Large intestine (tissue), 3 donors: ENCODE data around the gene CSN2. TPM values are rescaled to one million over a fixed set of nuclear protein-coding genes. Genes with fewer than 3 reads are reported as not detected.
"Not testable (repeated sequence)": the region's sequence is repeated elsewhere in the genome, so short reads cannot be mapped to it uniquely, and the experiment has no call there.

Source experiments
- DNase-seq, 2 donors: peaks; one replicate each; pipeline versions ENCODE4 v3.0.0 to v3.0.0-alpha.2; 2013
- H3K27ac ChIP-seq: one replicate; pipeline ENCODE4 v1.5.1; 2013; ENCODE audit warnings: low read length
- H3K27me3 ChIP-seq: 2 replicates; pipeline ENCODE4 v1.6.1; 2013; ENCODE audit warnings: low read length; ENCODE audit not compliant: control insufficient read depth, insufficient read depth
- H3K36me3 ChIP-seq: 2 replicates; pipeline ENCODE4 v1.6.1; 2013; ENCODE audit warnings: low read length; ENCODE audit not compliant: control insufficient read depth, insufficient read depth
- H3K4me1 ChIP-seq: one replicate; pipeline ENCODE4 v1.6.1; 2013; ENCODE audit warnings: low read length; ENCODE audit not compliant: control insufficient read depth, insufficient read depth
- H3K4me3 ChIP-seq: one replicate; pipeline ENCODE4 v1.5.1; 2013; ENCODE audit warnings: low read length
- H3K9me3 ChIP-seq: one replicate; pipeline ENCODE4 v1.6.1; 2013; ENCODE audit warnings: mild to moderate bottlenecking, low read depth, low read length, moderate library complexity; ENCODE audit not compliant: control insufficient read depth
- WGBS: methylation state at CpG from one replicate; pipeline ENCODE4 v1.1.5; 2013; ENCODE audit warnings: low lambda C conversion rate; ENCODE audit not compliant: insufficient coverage; 5-methylcytosine and 5-hydroxymethylcytosine counted together
- polyA plus RNA-seq: library from polyadenylated mRNA; unstranded; fragments of 120-200 nt; gene quantifications from one replicate; pipeline ENCODE4 v1.2.1, GENCODE V29; 2013

CSN2 gene
- polyA plus RNA-seq, 1 donor: not detected

DNA sequence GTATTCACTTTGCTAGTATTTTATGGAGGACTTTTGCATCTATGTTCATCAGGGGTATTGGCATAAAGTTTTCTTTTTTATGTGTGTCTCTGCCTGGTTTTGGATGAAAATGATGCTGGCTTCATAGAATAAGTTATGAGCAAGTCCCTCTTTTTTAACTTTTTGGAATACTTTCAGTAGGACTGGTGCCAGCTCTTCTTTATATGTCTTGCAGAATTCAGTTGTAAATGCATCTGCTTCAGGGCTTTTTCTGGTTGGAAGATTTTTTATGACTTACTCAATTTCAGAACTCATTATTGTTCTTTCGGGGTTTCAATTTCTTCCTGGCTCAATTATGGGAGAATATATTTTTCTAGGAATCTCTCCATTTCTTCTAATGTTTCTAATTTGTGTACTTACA, 9.1 kb upstream of the CSN2 start:
- Histone ChIP-seq H3K4me3 (no peak overlapping the region), H3K27ac (no peak overlapping the region), H3K27me3 (no peaks in the 10 kb centered on the region), H3K4me1 (no peaks in the 10 kb centered on the region), H3K9me3 (no peaks in the 10 kb centered on the region), H3K36me3 (no peaks in the 10 kb centered on the region)
- no peak for DNase-seq
- WGBS: 100% methylated on average over 1 of the region's 1 CpG

DNA sequence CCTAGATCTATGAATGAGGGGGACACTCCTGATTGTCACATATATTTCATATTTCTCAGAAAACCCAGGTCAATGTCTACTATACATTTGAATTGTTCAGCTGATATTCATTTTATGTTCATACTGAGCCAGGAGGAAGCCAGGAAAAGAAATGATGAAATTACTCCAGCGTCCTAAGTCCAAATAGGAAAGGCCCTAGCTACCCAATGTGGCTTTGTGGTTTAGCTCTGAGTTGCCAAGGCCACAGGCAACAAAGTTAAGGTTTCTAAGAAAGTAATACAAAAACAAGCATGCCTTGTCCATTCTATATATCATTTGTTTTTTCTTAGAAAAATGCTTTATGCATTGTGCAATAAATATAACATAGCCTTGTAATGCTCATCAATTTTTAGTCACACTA, 4.5 kb upstream of the CSN2 start:
- no peaks in the 10 kb centered on the region for H3K9me3 ChIP-seq
- H3K4me3 ChIP-seq: no peak overlapping the region
- no peaks in the 10 kb centered on the region for H3K36me3 ChIP-seq
- H3K27ac ChIP-seq: no peak overlapping the region
- no peaks in the 10 kb centered on the region for H3K27me3 ChIP-seq
- no peaks in the 10 kb centered on the region for H3K4me1 ChIP-seq
- DNase-seq: no peak
- 100% methylated on average over 1 of the region's 1 CpG for WGBS

DNA sequence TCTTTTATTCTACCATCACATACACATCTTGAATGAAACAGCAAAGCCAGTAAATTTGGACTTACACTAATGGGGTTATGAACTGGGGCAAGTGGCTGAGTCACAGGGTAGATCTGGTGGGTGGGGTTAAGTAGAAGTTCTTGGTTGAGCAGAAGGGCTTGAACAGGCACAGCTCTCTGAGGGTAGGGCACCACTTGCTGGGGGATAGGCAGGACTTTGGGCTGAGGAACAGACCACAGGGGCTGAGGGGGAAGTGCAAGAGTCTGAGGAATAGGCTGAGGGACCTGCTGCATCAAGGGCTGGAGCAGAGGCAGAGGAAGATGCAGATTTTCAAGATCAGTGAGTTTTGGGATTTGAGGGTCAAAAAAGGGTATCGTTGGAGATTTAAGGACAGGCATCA, 8.3 kb downstream of the CSN2 start:
- H3K36me3 ChIP-seq: no peaks in the 10 kb centered on the region
- H3K4me1 ChIP-seq: no peaks in the 10 kb centered on the region
- DNase-seq: no peak
- no CpG with 5 or more reads among the region's 1 CpG for WGBS
- H3K4me3 ChIP-seq: no peak overlapping the region
- no peaks in the 10 kb centered on the region for H3K9me3 ChIP-seq
- H3K27ac ChIP-seq: no peak overlapping the region
- H3K27me3 ChIP-seq: no peaks in the 10 kb centered on the region

DNA sequence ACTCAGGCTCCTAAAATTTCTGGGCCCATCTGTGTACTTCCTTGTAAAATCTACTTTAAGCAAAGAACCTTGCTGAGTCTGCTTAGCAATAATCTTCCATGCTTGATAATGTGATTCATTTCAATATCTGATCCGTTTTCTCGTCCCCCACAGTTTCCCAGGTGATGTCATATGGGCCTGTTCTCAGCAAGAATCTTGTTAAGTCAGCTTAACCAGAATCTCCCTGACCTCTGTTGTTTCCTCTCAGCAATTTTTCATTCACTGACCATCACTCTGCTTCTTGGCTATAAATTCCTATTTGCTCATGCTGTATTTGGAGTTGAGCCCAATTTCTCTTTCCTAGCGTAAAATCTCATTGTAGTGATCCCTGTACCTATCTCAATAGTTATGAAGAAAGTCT, 13.9 kb downstream of the CSN2 start:
- 87% methylated on average over 2 of the region's 3 CpGs for WGBS
- H3K4me3 ChIP-seq: no peak overlapping the region
- H3K4me1 ChIP-seq: no peaks in the 10 kb centered on the region
- H3K36me3 ChIP-seq: no peaks in the 10 kb centered on the region
- H3K9me3 ChIP-seq: no peaks in the 10 kb centered on the region
- no peak for DNase-seq
- H3K27me3 ChIP-seq: no peaks in the 10 kb centered on the region
- H3K27ac ChIP-seq: no peak overlapping the region

DNA sequence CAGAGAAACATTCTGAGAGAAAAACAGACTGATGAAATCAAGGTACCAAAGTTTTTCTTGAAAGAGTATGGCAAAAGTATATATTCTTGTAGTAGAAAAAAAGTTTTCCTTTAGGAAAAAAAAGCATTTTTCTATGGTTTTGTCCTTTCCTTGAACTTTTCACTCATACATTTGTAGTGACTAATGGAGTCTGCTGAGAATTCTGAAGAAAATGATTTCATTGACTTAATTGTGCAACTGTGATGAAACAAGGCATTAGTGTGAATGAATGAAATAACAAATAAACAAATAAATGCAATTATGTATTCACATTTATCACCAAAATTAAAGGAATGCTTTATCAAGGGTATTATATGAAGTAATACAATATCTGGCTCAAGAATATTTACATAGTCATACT, 29.0 kb downstream of the CSN2 start:
- no peak overlapping the region for H3K4me3 ChIP-seq
- no peaks in the 10 kb centered on the region for H3K9me3 ChIP-seq
- no peaks in the 10 kb centered on the region for H3K27me3 ChIP-seq
- DNase-seq: no peak
- no peaks in the 10 kb centered on the region for H3K36me3 ChIP-seq
- H3K4me1 ChIP-seq: no peaks in the 10 kb centered on the region
- H3K27ac ChIP-seq: no peak overlapping the region

DNA sequence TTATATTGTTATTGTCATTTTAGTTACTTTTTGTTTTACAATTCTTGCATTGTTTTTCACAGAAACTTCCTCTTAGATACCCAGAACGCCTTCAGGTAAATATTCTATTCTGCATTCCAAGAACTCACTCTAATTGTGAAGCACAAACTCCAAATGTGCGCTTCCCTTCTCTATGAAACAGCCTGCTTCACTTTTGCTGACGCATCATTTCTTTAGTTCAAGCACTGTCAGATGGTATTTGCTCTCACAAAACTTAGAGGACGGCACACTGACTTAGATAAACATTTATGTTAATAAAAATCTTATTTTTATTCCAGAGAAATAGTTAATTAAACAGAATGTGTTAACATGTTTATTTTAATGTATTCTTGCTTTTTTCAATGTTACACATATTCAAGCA, 31.4 kb downstream of the CSN2 start:
- no peak overlapping the region for H3K27ac ChIP-seq
- H3K9me3 ChIP-seq: no peaks in the 10 kb centered on the region
- H3K4me1 ChIP-seq: no peaks in the 10 kb centered on the region
- H3K4me3 ChIP-seq: no peak overlapping the region
- DNase-seq: no peak
- no peaks in the 10 kb centered on the region for H3K36me3 ChIP-seq
- H3K27me3 ChIP-seq: no peaks in the 10 kb centered on the region
- WGBS: 72% methylated on average over 4 of the region's 4 CpGs

DNA sequence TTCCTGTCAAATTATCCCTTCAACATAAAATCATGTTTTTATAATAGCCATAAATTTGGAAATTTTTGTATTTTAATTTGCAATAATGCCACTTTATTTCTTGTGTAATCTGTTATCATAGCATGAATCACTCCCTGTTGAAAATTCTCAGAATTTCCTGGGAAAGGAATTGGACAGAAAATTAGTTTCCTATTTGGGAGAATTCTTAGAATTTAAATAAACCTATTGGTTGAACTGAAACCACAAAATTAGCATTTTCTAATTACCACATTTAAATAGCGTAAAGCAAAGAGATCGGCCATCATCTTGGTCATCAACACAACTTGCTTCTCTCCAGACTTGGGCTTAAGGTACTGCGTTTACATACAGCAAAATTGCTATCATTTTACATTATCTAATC, 34.8 kb downstream of the CSN2 start, which contains the start of gene CSN1S1:
CSN1S1 (plus strand) TSS at position 301 of the 400 bp plus-strand sequence. CDS start 1,488 bp downstream, outside the sequence.
- H3K27me3 ChIP-seq: no peaks in the 10 kb centered on the region
- no peak for DNase-seq
- no peaks in the 10 kb centered on the region for H3K36me3 ChIP-seq
- H3K9me3 ChIP-seq: no peaks in the 10 kb centered on the region
- 100% methylated on average over 1 of the region's 3 CpGs for WGBS
- H3K4me1 ChIP-seq: no peaks in the 10 kb centered on the region
- no peak within 1 kb of the TSS for H3K4me3 ChIP-seq
- H3K27ac ChIP-seq: no peak within 1 kb of the TSS

DNA sequence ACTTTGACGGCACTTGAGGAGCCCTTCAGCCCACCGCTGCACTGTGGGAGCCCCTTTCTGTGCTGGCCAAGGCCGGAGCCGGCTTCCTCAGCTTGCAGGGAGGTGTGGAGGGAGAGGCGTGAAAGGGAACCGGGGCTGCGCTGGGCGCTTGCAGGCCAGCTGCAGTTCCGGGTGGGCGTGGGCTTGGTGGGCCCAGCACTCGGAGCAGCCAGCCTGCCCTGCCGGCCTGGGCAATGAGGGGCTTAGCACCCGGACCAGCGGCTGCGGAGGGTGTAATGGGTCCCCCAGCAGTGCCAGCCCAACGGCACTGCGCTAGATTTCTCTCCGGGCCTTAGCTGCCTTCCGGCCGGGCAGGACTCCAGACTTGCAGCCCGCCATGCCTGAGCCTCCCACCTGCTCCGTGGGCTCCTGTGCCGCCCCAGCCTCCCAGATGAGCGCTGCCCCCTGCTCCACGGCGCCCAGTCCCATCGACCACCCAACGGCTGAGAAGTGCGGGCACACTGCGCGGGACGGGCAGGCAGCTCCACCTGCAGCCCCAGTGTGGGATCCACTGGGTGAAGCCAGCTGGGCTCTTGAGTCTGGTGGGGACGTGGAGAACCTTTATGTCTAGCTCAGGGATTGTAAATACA, 41.6 kb downstream of the CSN2 start:
- not testable (repeated sequence) for H3K36me3 ChIP-seq, H3K9me3 ChIP-seq, H3K27me3 ChIP-seq, DNase-seq, H3K4me3 ChIP-seq, H3K4me1 ChIP-seq, H3K27ac ChIP-seq
- WGBS: no CpG with 5 or more reads among the region's 33 CpGs

DNA sequence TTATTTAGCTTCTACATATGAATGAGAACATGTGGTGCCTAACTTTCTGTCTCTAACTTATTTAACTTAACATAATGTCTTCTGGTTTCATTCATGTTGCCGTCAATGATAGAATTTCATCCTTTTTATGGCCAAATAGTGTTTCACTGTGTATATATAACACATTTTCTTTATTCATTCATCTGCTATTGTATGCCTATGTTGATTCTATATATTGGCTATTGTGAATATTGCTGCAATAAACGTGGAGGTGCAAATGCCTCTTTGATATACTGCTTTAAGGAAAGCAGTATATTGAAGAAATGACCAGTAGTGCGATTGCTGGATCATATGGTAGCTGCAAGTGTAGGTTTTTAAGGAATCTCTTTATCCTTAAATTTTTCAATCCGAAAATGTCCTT, 44.7 kb downstream of the CSN2 start:
- WGBS: 71% methylated on average over 3 of the region's 4 CpGs
- H3K4me3 ChIP-seq: no peak overlapping the region

DNA sequence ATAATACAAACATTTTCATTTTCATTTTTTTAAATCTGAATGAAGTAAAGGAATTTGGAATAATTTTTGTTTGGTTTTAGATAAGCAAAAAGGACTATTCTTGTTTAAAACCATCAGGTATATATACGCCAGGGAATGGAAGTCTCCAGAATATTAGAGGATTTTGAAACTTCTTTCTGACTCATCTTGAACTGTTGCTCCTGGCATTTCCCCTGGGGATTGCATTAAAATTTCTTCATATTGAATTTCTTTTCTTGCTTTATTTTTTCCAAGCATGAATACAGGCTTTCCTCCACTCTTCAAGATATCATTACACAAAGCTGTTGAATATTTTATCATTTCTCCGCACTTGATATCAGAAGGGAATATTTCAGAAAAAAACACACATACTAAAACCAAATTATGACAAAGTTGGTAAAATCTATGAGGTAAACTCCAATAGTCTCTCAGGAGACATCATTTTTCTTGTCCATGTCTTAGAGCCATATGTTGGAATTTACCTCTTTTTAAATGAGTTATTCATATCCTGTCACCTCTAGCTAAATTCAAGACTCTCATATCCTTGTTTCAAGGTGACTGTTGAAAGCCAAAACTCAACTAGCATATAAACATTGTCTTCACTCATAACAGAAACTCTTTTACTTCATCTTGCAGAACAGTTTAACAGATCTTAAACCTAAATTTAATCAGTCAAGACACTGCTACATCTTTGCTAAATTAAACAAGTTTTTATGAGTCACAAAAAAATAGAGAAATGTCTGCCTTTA, 55.3 kb downstream of the CSN2 start:
- no peak for DNase-seq
- no peak overlapping the region for H3K4me3 ChIP-seq
- WGBS: 100% methylated on average over 1 of the region's 2 CpGs
- no peaks in the 10 kb centered on the region for H3K4me1 ChIP-seq
- H3K9me3 ChIP-seq: no peaks in the 10 kb centered on the region
- no peaks in the 10 kb centered on the region for H3K27me3 ChIP-seq
- H3K27ac ChIP-seq: no peak overlapping the region
- no peaks in the 10 kb centered on the region for H3K36me3 ChIP-seq

More for the DNA sequence above, 44.7 kb downstream of the CSN2 start:
- DNase-seq: no peak
- Histone ChIP-seq H3K36me3 (no peaks in the 10 kb centered on the region), H3K27me3 (no peaks in the 10 kb centered on the region), H3K27ac (no peak overlapping the region), H3K9me3 (no peaks in the 10 kb centered on the region), H3K4me1 (no peaks in the 10 kb centered on the region)

DNA sequence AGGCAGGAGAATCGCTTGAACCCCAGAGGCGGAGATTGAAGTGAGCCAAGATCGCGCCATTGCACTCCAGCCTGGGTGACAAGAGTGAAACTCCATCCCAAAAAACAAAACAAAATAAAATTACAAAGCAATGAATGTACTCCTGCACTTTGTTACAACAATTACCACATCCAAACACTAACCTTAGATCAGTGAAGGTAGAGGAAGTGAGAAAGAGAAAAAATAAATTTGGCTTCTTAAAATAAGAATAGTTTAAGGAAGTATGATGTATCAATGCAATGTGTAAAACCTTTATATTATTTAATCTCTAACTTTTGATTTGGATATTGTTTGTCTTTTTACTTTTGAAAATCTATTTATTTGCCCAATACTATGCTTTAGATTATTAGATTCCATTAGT, 56.3 kb downstream of the CSN2 start:
- Histone ChIP-seq H3K9me3 (no peaks in the 10 kb centered on the region), H3K4me3 (no peak overlapping the region), H3K27me3 (no peaks in the 10 kb centered on the region), H3K27ac (no peak overlapping the region), H3K4me1 (no peaks in the 10 kb centered on the region), H3K36me3 (no peaks in the 10 kb centered on the region)
- no CpG with 5 or more reads among the region's 4 CpGs for WGBS
- DNase-seq: no peak
